Right lobe of liver (tissue), 6 donors: ENCODE results near the gene ADAM11. TPM values are rescaled to one million over a fixed set of nuclear protein-coding genes. Genes with fewer than 3 reads are reported as not detected.
A peak's percentile ranks its signal among the peaks of the same experiment; 100 is the strongest.

Experiments used
- ATAC-seq, 4 donors: fragments of 200-7000 bp; cut with Tn5 transposase; one replicate each; pipeline ENCODE4 v1.9.1; 2020; ENCODE audit warnings: mild to moderate bottlenecking in 4 of 4, moderate library complexity in 4 of 4
- DNase-seq, 3 donors: peaks; one replicate each; pipeline ENCODE4 v3.0.0-alpha.2; 2020
- H3K27ac ChIP-seq, 3 donors: fragments of 200-600 bp; one replicate each; pipeline ENCODE4 v1.8.0; 2022
- H3K27me3 ChIP-seq, 2 donors: fragments of 200-600 bp; one replicate each; pipeline ENCODE4 v1.8.0; 2022
- H3K36me3 ChIP-seq, 4 donors: fragments of 200-600 bp; sonication (generic) in 1 of 4; one replicate each; pipeline versions ENCODE4 v1.5.1 to v1.8.0; 2017 to 2022; ENCODE audit warnings: control low read depth in 1 of 4
- H3K4me1 ChIP-seq, 4 donors: fragments of 200-600 bp; sonication (generic) in 1 of 4; one replicate each; pipeline versions ENCODE4 v1.5.1 to v1.8.0; 2017 to 2022; ENCODE audit warnings: control low read depth in 1 of 4
- H3K4me3 ChIP-seq, 3 donors: fragments of 200-600 bp; one replicate each; pipeline ENCODE4 v1.8.0; 2022
- H3K9me3 ChIP-seq, 4 donors: fragments of 200-600 bp; sonication (generic) in 1 of 4; one replicate each; pipeline versions ENCODE4 v1.5.1 to v1.8.0; 2017 to 2022; ENCODE audit warnings: control low read depth in 1 of 4
- POLR2A ChIP-seq: fragments of 450-650 bp; IDR thresholded peaks from one replicate; pipeline ENCODE4 v1.6.1; 2017; ENCODE audit warnings: antibody characterized with exemption, mild to moderate bottlenecking
- WGBS: methylation state at CpG from one replicate; pipeline ENCODE4 v1.1.6; 2018; ENCODE audit warnings: low coverage, low lambda C conversion rate; ENCODE audit not compliant: insufficient coverage; ENCODE audit errors: missing lambda C conversion rate; 5-methylcytosine and 5-hydroxymethylcytosine counted together
- intact Hi-C, 2 donors: fragments of 100-400 bp; cut with DNase I; formaldehyde crosslinking; loops; one replicate each; pipeline versions ENCODE4 v1.11.2 to v1.14.1; 2022
- small RNA-seq, 2 experiments: library from RNA; depleted of rRNA; stranded (forward); fragments of <200 nt; gene quantifications; one replicate each; pipeline ENCODE3, GENCODE V24; 2016
- total RNA-seq, 6 experiments: library from RNA; depleted of rRNA in 2 of 6; stranded (reverse); fragments of >200 nt in 2 of 6; fragmentation: NEBNext Ultra II Directional in 3 of 6; extraction: Animal tissue kit (Norgen Biotek cat#: 25700) in 3 of 6; gene quantifications; one replicate each; pipeline versions ENCODE4 v1.1.0 to v1.2.4, GENCODE V29; 2016 to 2023
- TF ChIP-seq, protein P1 (sequence below), 4 donors: fragments of 200-600 bp in 3 of 4; fragments of 450-650 bp in 1 of 4; IDR thresholded peaks; one replicate each; pipeline versions ENCODE4 v1.5.1 to v1.8.0; 2016 to 2022; ENCODE audit warnings: antibody characterized with exemption in 4 of 4, mild to moderate bottlenecking in 2 of 4
- donor health status: DM: no; HTN: yes; CAD: no.
- donor health status: DM: no; HTN: no; CAD: no.
- donor health status: DM: no; HTN: no; CAD: no.
- donor health status: DM: no; HTN: yes; CAD: no.
- donor health status: DM: no; HTN: yes; CAD: no.

The ADAM11 gene
- total RNA-seq, 6 experiments from 2014 or later, result 0.04 to 0.12 (median 0.08) TPM; not detected in 2

DNA sequence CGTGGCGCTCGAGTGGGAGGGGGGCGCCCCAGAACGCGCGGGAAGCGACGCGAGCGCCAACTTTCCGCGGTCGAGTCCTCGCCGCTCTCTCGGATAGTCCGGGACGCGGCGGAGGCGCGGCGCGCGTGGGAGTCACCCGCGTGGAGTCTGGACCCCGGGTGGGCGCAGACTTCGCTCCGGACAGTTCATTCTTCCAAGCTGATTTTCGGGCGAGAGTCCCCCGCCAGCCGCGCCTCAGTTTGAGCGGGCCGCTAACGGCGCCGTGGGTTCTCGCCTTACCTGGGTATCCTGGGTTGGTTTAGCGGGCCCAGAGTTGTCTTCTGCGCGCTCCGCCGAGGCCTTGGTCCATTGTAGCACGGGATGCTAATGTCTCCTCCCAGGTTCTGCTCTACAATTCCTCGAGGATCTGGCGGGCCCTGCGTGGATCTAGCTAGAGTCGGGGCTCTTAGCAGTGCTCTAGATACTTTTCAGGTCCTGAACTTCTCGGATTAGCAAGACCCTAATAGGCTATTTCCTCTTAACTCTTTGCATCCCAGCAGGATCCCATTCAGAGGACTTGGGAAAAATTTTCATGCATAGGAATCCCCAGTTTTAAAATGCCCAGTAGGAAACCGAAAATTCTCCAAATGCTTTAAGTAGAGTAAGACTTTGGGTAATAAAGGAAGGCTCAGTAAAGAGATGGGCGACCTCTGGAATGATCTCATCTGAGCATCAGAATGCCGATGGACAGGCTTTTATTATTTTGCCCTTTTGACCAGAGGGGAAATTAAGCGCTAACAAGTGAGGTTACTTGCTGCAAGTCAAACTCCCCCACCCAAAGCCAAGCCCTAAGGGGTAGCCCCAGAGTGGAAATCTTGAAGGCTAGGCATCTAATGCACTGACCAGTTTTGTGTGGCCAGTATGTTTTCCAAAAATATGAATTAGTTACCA is 71.8 kb downstream of the ADAM11 start:
- Histone ChIP-seq H3K4me3 (peak overlapping the region in 2 of 3 donors; percentile 33 to 47), H3K27ac (no peak overlapping the region)
- WGBS, result 6% methylated on average over 21 of the region's 58 CpGs

DNA sequence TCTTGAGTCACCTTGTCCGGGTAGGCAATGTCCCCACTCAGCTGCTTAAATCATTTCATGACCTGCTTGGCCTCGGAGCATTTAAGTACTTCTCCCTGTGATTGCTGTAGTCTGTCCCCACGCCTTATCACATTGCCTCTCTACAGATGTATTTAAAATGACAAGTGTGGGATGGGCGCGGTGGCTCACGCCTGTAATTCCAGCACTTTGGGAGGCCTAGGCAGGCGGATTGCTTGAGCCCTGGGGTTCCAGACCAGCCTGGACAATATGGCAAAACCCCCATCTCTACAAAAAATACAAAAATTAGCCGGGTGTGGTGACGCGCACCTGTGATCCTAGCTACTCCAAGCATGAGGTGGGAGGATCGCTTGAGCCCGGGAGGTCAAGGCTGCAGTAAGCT is 72.6 kb downstream of the ADAM11 start:
- no peak for DNase-seq

More for the DNA sequence above, 71.8 kb downstream of the ADAM11 start:
- peak in 1 of 3 donors; percentile 35 for DNase-seq
- Histone ChIP-seq H3K4me1 (peaks cover 0 to 15% (median 0%) of the 10 kb centered on the region in 4 donors), H3K9me3 (no peaks in the 10 kb centered on the region), H3K36me3 (no peaks in the 10 kb centered on the region), H3K27me3 (peaks cover 0 to 34% of the 10 kb centered on the region in 2 donors)
- ATAC-seq, result peak; percentile 60 to 66 (median 63)
- intact Hi-C loops, result no loop called here
- TF ChIP-seq POLR2A, result no peak
- TF ChIP-seq, protein P1, sequence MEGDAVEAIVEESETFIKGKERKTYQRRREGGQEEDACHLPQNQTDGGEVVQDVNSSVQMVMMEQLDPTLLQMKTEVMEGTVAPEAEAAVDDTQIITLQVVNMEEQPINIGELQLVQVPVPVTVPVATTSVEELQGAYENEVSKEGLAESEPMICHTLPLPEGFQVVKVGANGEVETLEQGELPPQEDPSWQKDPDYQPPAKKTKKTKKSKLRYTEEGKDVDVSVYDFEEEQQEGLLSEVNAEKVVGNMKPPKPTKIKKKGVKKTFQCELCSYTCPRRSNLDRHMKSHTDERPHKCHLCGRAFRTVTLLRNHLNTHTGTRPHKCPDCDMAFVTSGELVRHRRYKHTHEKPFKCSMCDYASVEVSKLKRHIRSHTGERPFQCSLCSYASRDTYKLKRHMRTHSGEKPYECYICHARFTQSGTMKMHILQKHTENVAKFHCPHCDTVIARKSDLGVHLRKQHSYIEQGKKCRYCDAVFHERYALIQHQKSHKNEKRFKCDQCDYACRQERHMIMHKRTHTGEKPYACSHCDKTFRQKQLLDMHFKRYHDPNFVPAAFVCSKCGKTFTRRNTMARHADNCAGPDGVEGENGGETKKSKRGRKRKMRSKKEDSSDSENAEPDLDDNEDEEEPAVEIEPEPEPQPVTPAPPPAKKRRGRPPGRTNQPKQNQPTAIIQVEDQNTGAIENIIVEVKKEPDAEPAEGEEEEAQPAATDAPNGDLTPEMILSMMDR (IDR thresholded peaks at IDR 0.05), result no peak

More for the DNA sequence above, 72.6 kb downstream of the ADAM11 start:
- Histone ChIP-seq H3K4me1 (peaks cover 0 to 15% (median 0%) of the 10 kb centered on the region in 4 donors), H3K9me3 (no peaks in the 10 kb centered on the region), H3K27me3 (peaks cover 0 to 34% of the 10 kb centered on the region in 2 donors), H3K4me3 (no peak overlapping the region), H3K36me3 (no peaks in the 10 kb centered on the region), H3K27ac (no peak overlapping the region)
- no peak for ATAC-seq
- intact Hi-C loops, result no loop called here
- 73% methylated on average over 11 of the region's 12 CpGs for WGBS
- TF ChIP-seq POLR2A, result no peak
- TF ChIP-seq, protein P1 (IDR thresholded peaks at IDR 0.05), result no peak

Small RNA genes lying within 50 kb of the gene (small RNA-seq; reads per million reads assigned to genes)
- gene RN7SL819P, result 0 reads per million in 2 experiments

Other genes starting within 250 kb of the ADAM11 start
- gene FZD2, start 201.5 kb upstream of the ADAM11 start, total RNA-seq, result under 1 TPM; 0.11 to 0.64 (median 0.28) TPM
- gene MEIOC, start 102.5 kb upstream of the ADAM11 start, total RNA-seq, result not detected
- 1 to 10 TPM; 4.5 to 8.4 (median 5.6) TPM for gene CCDC43, start 69.2 kb upstream of the ADAM11 start, total RNA-seq
- 1 to 10 TPM in 5 of 6 experiments, under 1 TPM in 1; 0.81 to 2.3 (median 1.7) TPM for gene DBF4B, start 50.3 kb upstream of the ADAM11 start, total RNA-seq
- under 1 TPM; 0.18 to 0.84 (median 0.33) TPM for gene GJC1, start 71.3 kb downstream of the ADAM11 start, total RNA-seq
- not detected for gene HIGD1B, start 88.9 kb downstream of the ADAM11 start, total RNA-seq
- 10 to 100 TPM; 29.9 to 42.4 (median 35.1) TPM for gene EFTUD2, start 140.5 kb downstream of the ADAM11 start, total RNA-seq
- under 1 TPM; 0.18 to 0.50 (median 0.27) TPM for gene GFAP, start 156.5 kb downstream of the ADAM11 start, total RNA-seq
- gene KIF18B, start 188.8 kb downstream of the ADAM11 start, total RNA-seq, result under 1 TPM; 0.20 to 0.99 (median 0.35) TPM
- gene C1QL1, start 209.3 kb downstream of the ADAM11 start, total RNA-seq, result under 1 TPM in 4 of 6 experiments, not detected in 2; 0.31 to 0.62 (median 0.38) TPM